GM19455 (cell line): Measurements from ENCODE around the gene HFE.
"Not testable (repeated sequence)": the region's sequence is repeated elsewhere in the genome, so short reads cannot be mapped to it uniquely, and the experiment has no call there.

ENCODE experiments used
- ATAC-seq: cut with Tn5 transposase; IDR thresholded peaks from one replicate; pipeline ENCODE4 v1.9.1; 2021; ENCODE audit not compliant: unreplicated experiment

Gene HFE

GRCh38 chr6:26058477-26059033 lies 28.7 kb upstream of the HFE start:
- not testable (repeated sequence) for ATAC-seq

- ATAC-seq = no peak
Observed at GRCh38 chr6:26059941-26060340, 27.3 kb upstream of the HFE start.

GRCh38 chr6:26064619-26065257 lies 22.5 kb upstream of the HFE start:
- ATAC-seq = no peak

- ATAC-seq = peak; percentile 84
Observed at GRCh38 chr6:26065952-26066380, 21.3 kb upstream of the HFE start.

- ATAC-seq = no peak
Observed at GRCh38 chr6:26067367-26067766, 19.9 kb upstream of the HFE start.

- ATAC-seq = no peak
Observed at GRCh38 chr6:26068036-26068435, 19.2 kb upstream of the HFE start.

GRCh38 chr6:26071135-26071534 lies 16.1 kb upstream of the HFE start:
- ATAC-seq = no peak

GRCh38 chr6:26075063-26075717 lies 12.0 kb upstream of the HFE start:
- no peak for ATAC-seq

GRCh38 chr6:26078066-26078465 lies 9.2 kb upstream of the HFE start:
- ATAC-seq = not testable (repeated sequence)

GRCh38 chr6:26081096-26081495 lies 6.1 kb upstream of the HFE start:
- not testable (repeated sequence) for ATAC-seq

GRCh38 chr6:26086211-26086610 lies 1.0 kb upstream of the HFE start:
- ATAC-seq = no peak

- no peak for ATAC-seq
Observed at GRCh38 chr6:26088344-26088743, 1.1 kb downstream of the HFE start.

GRCh38 chr6:26089272-26089671 lies 2.0 kb downstream of the HFE start:
- no peak for ATAC-seq

GRCh38 chr6:26092443-26092842 lies 5.2 kb downstream of the HFE start:
- no peak for ATAC-seq

- ATAC-seq = no peak
Observed at GRCh38 chr6:26094036-26094435, 6.8 kb downstream of the HFE start.

GRCh38 chr6:26097268-26097875 lies 10.1 kb downstream of the HFE start:
- ATAC-seq = no peak

- peak; percentile 75 for ATAC-seq
Observed at GRCh38 chr6:26103141-26103769, 16.0 kb downstream of the HFE start.

GRCh38 chr6:26103770-26104456 lies 16.7 kb downstream of the HFE start:
- ATAC-seq = peak; percentile 87

- no peak for ATAC-seq
Observed at GRCh38 chr6:26104457-26105108, 17.4 kb downstream of the HFE start.

- ATAC-seq = no peak
Observed at GRCh38 chr6:26105109-26105730, 18.0 kb downstream of the HFE start.
